Stimulated activated CD4-positive, alpha-beta T cell treated with anti-CD3 and anti-CD28 coated beads, Interleukin-12 subunit alpha, Interleukin-12 subunit beta, amount 100 ng/mL, for 4 hours (primary cell): ENCODE results near the gene CD52.
"Not testable (repeated sequence)": the region's sequence is repeated elsewhere in the genome, so short reads cannot be mapped to it uniquely, and the experiment has no call there.

Source experiments
- DNase-seq: peaks from one replicate; pipeline ENCODE4 v3.0.0-alpha.2; 2020

Gene CD52

DNA sequence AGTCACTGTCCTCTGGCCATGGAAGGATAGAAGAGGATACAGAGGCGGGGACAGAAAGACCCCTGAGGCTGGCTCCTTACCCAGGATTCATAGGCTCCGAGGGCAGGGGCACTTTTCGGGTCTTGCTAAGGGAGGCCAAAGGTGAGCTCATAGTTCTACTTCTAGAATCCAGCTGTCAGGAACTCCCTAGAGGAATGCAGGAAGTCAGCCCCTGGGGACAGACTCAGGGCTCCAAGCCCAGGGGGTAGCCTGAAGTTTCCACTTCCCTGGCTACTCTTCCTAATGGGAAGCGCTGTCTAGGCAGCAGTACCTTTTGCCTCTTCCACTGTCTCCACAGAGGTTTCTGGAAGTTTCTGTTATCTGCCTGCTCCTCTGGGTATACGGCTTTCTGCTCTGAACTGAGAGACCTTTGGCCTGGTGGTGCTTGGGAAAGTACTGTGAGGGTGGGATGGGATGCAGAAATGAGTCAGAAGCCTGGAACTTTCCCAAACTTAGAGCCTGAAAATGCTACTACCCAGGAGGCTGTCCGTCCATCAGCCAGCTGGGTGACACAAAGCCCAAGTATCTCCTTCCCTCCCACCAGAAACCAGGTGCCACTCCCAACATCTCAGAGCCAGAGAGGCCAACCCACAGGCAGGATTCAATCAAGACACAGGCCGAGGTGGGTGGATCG, 14.9 kb upstream of the CD52 start:
- DNase-seq = no peak

DNA sequence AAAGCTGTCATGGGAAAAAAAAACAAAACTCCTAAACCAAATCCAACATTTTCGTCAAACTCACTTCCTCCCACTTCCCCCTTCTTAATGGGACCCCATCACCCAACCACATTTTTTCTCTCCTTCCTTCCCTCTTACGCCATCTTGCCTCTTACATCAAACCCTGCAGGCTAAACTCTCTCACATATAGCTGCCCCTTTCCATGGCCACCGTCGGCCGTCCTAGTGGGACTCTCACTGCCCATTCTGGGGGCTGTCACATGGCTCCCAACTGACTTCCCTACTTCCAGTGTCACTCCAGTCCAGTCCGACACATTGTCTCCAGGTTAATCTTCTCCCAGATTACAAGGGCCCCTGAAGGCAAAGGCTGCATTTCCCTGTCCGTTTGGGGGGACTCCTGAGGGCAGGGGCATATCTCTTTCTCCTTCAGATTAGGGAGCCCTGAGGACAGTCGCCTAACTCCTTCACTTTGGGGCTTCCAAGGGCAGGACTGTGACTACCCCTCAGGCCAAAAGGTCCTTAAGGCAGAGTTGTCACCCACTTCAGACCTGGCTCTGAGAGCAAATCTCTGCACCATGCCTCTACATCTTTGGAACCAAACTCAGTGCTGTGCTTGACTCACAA, 12.0 kb upstream of the CD52 start:
- no peak for DNase-seq

DNA sequence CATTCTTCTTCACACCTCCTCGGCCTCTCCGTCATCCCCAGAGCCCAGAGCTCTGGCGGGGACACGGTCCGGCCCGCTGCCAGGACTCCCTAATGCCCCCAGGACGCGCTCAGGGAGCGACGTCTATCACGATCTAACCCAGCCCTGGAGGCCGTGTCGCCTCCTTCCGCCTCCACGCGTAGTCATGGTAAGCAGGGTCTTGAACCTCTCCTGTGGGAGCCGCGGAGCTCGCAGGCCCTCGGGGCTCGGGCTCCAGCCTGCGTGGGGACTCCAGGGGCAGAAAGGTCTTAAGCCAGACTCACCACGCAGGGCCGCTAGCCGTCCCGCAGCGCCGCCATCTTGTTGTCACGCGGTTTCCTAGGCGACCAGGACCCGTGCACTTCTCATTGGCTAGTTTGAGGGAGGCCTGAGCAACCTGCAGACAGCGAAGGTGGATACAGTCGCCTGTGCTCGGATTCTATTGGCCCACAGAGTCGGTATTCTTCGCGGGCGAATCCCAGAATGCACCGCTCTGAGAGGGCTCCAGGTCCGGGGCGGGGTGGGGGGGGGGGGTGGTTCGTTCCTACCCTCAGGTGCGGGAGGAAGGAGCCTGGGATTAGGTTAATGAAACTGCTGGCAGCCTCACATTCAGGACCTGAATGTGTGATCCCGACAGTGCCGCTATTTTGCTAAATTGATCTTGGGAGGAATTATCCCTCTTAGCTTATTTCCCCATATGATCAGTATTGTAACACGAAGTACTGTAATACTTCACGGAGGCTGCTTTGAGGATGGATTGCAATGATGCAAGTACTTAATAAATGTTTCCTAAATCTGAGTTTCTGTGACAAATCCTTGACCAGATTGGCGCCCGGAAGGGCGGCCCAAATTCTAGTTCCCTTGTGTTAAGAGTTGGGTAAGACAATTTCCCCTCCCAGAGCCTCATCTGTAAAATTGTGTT, 11.2 kb upstream of the CD52 start, which contains the start of gene UBXN11:
UBXN11 (minus strand) TSS at position 347 of the 940 bp plus-strand sequence. CDS start 3,753 bp downstream, outside the sequence.
- DNase-seq = peak; percentile 84

DNA sequence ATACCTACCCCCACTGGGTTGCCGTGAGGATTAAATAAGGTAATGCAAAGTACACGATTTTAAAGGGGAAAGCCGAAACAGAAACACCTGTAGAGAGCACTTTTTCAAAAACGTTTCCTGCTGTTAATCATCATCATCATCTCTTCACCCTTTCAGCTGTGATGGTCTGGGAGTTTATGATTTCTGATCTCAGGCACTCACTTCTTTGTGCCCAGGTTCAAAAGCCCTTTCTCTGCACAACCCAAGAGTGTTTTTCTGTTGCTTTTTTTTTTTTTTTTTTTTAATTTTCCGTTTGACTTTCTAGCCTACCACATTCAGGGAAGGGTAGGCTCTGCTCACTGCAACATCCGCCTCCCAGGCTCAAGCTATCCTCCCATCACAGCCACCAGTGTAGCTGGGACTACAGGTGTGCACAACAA, 10.4 kb upstream of the CD52 start:
- DNase-seq = no peak

DNA sequence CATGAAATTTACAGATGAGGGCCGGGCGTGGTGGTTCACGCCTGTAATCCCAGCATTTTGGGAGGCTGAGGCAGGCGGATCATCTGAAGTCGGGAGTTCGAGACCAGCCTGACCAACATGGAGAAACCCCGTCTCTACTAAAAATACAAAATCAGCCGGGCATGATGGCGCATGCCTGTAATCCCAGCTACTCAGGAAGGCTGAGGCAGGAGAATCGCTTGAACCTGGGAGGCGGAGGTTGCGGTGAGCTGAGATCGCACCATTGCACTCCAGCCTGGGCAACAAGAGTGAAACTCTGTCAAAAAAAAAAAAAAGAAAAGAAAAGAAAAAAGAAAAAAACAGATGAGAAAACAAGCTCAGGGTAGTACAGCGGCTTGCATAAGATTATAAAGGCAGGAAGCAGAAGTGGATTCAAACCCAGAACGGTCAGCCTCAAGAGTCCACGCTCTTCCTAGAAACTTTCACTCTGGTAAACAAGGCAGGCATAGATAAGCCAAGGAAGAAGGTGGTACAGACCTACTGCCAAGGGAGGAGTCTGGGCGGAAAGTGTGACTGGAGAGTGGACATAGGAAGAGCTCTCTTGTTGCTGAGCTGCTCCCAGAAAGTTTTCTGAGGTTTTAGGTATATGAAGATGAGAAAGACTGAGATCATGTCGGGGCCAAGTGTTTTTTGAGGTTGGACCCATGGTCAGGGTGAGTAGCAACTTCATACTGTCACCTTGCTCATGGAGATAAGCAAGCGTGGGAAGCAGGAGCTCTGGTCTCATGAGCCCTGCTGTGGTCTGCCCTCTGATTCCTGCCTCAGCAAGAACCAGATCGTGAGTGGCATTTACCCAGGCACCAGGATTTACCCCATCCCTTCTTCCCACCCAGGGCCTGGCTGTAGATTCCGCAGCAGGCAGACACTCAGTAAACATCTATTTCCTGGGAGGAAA, 9.5 kb upstream of the CD52 start:
- not testable (repeated sequence) for DNase-seq

DNA sequence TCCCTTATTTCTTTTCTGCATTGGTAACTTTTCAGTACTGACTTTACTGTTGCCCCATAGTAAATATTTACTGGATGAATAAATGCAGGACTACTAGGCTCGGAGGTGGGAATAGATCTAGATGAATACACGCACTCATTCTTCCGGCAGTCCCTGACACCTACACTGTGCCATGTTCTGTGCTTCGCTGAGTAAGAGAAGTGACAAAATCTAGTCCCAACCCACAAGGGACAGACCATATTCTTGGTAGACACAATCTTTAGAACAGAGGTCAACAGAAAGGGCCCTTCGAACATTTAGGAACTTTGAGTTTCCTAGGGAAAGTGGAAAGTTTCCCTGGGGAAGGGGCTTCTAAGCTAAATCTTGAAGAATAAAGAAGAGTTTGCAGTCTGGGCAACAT, 3.3 kb upstream of the CD52 start:
- DNase-seq = no peak

DNA sequence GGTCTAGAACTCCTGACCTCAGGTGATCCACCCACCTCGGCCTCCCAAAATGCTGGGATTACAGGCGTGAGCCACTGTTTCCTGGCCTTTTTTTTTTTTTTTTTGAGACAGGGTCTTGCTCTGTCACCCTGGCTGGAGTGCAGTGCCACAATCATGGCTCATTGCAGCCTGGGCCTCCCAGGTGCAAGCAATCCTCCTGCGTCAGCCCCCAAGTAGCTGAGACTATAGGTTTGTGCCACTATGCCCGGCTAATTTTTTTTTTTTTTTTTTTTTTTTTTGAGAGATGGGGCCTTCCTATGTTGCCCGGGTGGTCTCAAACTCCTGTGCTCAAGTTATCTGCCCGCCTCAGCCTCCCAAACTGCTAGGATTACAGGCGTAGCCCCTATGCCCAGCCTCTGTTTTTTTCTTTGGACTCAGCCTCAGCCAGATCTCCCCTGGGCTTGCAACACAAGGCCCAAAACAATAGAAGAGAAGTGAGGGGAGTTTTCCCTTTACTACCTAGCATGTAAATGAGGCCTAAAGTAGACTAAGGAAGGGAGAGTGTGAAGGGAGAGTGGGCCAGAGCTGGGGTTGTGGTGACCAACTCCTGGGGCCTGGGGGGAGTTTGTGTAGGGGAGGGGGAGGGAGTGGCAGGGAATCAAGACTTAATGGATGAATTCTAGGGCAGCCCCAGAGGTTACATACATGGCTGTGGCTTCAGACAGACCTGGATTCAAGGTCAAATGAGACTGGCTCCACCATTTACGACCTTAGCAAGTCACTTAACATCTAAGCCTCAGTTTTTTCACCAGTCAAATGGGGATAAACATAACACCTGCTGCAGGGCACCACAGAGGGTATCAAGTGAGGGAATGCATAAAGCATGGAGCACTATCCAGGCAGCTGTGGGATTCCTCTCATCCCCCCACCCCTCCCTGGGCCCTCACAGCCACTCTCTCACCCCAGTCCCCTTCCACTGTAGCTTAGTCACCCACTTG, 1.6 kb upstream of the CD52 start:
- no peak for DNase-seq

DNA sequence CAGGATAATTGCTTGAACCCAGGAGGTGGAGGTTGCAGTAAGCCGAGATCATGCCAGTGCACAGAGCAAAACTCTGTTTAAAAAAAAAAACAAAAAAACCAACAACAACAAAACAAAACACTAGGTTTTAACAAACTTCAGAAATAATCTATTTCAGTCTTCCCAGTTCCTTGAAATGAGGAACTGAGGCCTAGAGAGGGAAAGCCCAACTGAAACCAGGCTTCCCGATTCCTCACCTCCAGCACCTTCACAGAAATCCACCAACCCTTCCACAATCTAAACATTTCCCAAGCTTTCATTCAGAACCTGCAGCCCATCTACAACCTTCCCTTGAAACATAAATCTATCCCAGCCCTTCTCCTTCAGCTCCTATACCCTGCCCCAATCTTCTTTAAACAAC, 612 bp upstream of the CD52 start:
- DNase-seq = no peak

DNA sequence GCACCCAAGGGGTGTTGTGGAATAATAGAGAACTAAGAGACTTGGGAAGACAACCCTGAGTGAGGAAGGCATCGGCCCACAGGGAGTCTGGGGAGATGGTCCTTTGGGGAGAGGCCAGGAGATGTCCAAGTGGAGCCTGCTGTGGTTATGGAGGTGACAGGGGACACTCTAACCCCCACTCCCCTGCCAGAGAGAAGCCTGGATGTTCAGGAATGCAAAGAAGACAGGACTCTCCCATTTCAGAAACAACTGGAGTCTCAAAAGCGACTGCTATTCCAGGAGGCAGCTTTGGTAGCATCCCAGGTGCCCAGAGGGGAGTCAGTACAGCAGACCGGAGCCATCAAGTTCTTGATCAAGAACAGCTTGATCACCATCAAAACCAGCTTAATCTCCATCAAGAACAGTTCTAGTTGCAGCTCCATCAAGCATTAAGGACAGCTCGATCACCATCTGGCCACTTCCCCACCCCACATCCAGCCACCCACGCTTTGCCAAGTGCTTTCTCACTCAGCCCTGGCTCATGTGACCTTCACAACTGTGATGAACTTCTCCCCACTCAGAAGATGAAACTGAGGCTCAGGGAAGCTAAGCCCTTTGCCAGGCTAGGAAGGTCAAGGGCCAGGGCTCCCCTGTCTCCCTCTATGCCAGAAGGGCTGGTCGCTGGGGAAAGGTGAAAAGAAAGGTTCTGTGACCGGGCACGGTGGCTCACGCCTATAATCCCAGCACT, 743 bp downstream of the CD52 start:
- no peak for DNase-seq

DNA sequence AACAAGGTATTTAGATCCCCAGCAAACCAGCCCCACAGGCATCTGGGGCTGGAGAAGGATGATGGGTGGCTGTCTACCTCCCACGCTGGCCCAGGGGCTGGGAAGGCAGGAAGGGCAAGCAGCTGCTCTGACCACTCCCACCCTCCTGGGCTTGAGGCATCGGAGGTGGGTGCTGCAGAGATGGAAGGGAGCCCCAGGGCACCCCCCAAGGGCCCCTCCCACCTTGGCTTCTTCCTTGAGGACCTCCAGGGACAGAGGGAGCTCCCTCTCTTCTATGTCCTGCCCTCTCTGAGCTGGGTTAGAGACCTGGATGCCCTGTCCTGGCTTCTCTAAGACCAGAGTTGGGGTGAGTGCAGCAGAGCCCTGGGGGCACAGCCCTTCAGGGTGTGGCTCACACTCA, 3.1 kb downstream of the CD52 start:
- no peak for DNase-seq

DNA sequence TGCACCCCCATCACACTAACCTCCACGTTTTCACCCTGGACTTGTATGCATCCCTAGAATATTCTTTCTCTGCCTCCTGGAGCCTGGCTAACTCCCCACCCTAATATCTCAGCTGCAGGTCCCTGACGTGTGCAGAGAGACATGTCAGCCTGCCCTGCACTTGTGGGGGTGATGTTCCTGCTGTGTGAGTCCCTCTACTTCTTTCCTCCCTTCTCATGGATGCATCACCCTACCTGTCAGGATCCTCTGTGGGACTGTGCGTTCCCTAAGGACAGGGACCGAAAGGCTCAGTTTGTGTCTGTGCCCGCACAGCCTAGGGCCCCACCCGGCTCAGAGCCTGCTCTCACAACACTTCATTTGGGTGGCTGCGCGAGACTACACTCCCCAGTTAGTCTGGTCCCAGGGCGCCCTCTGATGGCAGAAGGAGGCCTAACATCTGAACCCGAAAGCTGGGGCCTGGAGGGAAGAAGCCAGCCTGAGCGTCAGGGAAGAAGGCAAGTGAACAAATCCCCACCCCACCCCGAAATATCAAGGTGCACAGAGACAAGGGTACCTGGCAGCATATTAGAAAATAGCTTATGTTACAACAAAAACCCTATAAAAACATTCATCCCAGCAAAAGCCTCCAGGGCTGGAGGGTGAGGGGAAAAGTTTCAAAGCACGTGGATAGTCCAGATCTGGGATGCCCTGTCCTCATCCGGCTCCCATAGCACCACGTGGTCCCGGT, 3.7 kb downstream of the CD52 start:
- peak; percentile 97 for DNase-seq

DNA sequence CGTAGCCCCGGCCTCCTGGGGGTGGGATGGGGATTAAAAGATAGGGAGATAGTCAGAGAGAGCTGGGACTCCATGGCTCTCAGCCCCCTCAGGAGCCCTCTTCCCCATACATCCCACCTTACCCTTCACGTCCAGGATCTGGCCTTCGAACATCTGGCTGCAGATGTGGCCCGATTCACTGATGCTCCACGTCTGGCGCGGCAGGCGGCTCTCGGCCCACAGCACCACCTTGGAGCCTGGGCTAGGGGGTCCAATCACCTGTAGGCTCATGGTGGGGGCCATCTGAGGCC, 4.2 kb downstream of the CD52 start:
- no peak for DNase-seq

DNA sequence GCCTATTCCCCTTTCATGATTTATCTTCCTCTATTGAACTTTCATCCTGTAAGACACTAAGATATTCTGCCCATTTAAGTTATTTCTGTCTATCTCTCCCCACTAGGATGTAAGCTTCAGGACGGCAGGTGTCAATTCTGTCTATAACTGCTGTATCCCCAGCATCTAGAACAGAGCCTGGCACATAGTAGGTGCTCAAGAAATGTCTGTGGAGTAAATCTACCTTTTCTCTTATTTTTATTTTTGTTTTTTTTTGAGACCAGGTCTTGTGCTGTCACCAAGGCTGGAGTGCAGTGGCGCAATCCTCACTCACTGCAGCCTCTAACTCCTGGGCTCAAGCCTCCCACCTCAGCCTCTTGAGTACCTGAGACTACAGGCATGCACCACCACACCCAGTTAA, 5.6 kb downstream of the CD52 start:
- no peak for DNase-seq

DNA sequence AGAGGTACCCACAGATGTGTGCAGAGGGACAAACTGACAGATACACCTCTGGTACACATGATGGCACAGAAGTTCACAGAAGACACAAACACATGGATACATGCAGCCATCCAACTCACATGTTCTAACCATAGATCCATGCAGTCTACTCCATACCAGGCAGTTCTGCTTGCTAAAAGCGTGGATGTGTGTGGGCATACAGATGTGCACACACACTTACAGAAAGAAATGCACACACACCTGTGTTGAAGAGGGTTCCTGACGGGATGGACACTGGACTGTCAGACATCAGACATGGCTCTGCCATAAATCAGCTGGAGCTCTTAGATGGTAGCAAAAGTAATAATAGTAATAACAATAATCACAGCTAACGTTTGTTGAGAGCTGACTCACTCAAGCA, 6.8 kb downstream of the CD52 start:
- DNase-seq = no peak

DNA sequence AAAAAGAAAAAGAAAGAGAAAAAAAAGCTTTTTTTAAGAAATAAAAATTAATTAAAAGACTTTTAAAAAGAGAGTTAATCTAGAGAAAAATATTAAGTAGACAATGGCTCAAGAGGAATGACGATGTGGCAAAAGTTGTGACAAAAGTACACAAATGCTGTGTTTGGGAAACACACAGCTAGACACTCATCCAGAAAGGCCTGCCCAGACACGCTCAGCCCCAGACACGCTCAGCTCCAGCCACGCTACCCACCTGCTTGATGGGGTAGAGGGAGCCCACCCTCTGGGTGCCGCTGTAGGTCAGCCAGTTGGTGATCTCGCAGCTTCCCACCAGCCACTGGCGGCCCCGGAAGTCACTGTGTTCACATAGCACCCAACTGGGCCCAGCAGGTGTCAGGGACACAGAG, 10.2 kb downstream of the CD52 start:
- DNase-seq = no peak

DNA sequence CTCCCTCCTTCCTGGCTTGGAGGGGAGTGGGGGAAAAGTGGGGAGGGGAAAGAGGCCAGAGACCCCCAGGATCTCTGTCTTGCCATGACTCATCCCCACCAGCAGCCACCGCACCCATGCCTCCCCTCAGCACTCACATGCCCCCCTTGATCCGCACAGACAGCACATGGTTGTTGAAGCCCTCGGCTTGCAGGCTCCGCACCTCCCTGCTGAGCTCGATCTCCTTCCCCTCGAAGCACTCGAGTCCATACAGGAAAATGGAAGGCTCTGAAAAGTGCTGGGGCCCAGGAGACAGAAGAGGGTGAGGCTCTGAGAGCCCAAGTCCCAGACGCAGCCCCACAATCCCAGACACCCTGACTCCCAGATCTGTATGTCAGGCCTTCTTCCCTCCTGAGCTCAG, 10.8 kb downstream of the CD52 start:
- no peak for DNase-seq

DNA sequence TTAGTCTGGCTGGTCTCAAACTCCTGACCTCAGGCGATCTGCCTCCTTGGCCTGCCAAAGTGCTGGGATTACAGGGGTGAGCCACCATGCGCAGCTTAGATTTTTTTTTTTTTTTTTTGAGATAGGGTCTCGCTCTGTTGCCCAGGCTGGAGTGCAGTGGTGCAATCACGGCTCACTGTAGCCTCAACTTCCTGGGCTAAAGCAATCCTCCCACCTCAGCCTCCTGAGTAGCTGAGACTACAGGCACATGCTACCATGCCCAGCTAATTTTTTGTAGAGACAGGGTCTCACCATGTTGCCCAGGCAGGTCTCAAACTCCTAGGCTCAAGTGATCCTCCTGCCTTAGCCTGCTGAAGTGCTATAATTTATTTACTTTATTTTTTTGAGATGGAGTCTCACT, 11.6 kb downstream of the CD52 start:
- not testable (repeated sequence) for DNase-seq

DNA sequence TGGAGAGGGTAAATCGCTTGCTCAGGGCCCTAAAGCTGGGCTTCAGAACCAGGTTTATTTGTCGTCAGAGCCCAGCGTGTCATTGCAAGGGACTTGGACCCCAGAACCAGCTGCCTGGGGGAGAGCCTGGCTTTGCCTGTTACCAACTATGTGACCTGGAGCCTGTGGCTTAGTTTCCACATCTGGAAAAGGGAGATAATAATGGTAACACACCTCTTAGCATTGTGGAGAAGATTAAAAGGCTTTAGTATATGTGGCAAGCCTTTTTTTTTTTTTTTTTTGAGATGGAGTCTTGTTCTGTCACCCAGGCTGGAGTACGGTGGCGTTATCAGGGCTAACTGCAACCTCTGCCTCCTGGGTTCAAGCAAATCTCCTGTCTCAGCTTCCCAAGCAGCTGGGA, 12.5 kb downstream of the CD52 start:
- no peak for DNase-seq

DNA sequence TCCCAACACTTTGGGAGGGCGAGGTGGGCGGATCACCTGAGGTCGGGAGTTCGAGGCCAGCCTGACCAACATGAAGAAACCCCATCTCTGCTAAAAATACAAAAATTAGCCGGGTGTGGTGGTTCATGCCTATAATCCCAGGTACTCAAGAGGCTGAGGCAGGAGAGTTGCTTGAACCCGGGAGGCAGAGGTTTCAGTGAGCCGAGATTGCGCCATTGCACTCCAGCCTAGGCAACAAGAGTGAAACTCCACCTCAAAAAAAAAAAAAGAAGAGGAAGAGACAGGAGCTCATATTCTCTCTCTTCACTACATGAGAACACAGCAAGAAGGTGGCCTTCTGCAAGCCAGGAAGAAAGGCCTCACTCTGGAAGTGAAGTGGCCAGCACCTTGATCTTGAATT, 15.6 kb downstream of the CD52 start:
- not testable (repeated sequence) for DNase-seq
